Mesothelial cell of epicardium (in vitro differentiated cells): Measurements from ENCODE around the gene THBS3. TPM values are rescaled to one million over a fixed set of nuclear protein-coding genes. Genes with fewer than 3 reads are reported as not detected.
"Not testable (repeated sequence)": the region's sequence is repeated elsewhere in the genome, so short reads cannot be mapped to it uniquely, and the experiment has no call there.

Source experiments
- DNase-seq, 2 experiments: peaks; one replicate each; pipeline ENCODE4 v3.0.0; 2021; ENCODE audit warnings: low spot score in 2 of 2; ENCODE audit not compliant: unreplicated experiment in 2 of 2
- H3K27ac Mint-ChIP-seq: 2 replicates; pipeline ENCODE4 v1.8.0; 2021; ENCODE audit warnings: mixed read lengths
- H3K27me3 Mint-ChIP-seq: 2 replicates; pipeline ENCODE4 v1.8.0; 2021; ENCODE audit warnings: low read depth, mixed read lengths
- H3K36me3 Mint-ChIP-seq: 2 replicates; pipeline ENCODE4 v1.8.0; 2021; ENCODE audit warnings: mixed read lengths
- H3K4me1 Mint-ChIP-seq: 2 replicates; pipeline ENCODE4 v1.8.0; 2021; ENCODE audit warnings: mixed read lengths
- H3K4me3 Mint-ChIP-seq: 2 replicates; pipeline ENCODE4 v1.8.0; 2021; ENCODE audit warnings: mild to moderate bottlenecking, moderate library complexity, mixed read lengths
- H3K9me3 Mint-ChIP-seq: 2 replicates; pipeline ENCODE4 v1.8.0; 2021; ENCODE audit warnings: mixed read lengths
- total RNA-seq: library from RNA; stranded (reverse); gene quantifications from 3 replicates; pipeline ENCODE4 v1.2.1, GENCODE V29; 2021
- TF ChIP-seq, protein P1 (sequence below): fragments of 200-600 bp; sonication (generic); IDR thresholded peaks from one replicate; pipeline ENCODE4 v1.5.0; 2021; ENCODE audit warnings: antibody characterized with exemption; ENCODE audit not compliant: unreplicated experiment

THBS3 gene
- total RNA-seq, 1 donor from 2014 or later = 54.0 TPM

DNA sequence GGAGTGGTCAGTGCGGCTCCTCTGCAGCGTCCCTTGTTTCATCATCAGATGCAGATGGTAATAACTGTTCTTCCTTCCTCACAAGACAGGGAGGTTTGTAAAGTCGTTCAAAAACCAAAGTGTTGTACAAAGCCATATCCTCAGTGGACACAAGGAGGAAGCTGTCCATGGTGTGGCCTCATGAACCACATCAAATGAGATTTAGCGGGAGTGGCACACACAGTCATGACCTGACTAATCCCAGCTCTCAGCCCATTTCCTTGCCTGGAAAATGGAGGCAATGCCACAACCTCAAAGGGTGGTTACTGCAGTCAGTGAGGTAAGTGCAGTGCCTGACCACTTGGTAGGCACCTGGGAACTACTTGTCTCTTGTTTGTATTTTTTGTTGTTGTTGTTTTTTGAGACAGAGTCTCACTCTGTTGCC is 34.2 kb upstream of the THBS3 start:
- peaks cover 3% of the 10 kb centered on the region for H3K27me3 Mint-ChIP-seq
- peak overlapping the region; percentile 89 for H3K27ac Mint-ChIP-seq
- no peak for DNase-seq
- no peak overlapping the region for H3K4me3 Mint-ChIP-seq
- TF ChIP-seq, protein P1, sequence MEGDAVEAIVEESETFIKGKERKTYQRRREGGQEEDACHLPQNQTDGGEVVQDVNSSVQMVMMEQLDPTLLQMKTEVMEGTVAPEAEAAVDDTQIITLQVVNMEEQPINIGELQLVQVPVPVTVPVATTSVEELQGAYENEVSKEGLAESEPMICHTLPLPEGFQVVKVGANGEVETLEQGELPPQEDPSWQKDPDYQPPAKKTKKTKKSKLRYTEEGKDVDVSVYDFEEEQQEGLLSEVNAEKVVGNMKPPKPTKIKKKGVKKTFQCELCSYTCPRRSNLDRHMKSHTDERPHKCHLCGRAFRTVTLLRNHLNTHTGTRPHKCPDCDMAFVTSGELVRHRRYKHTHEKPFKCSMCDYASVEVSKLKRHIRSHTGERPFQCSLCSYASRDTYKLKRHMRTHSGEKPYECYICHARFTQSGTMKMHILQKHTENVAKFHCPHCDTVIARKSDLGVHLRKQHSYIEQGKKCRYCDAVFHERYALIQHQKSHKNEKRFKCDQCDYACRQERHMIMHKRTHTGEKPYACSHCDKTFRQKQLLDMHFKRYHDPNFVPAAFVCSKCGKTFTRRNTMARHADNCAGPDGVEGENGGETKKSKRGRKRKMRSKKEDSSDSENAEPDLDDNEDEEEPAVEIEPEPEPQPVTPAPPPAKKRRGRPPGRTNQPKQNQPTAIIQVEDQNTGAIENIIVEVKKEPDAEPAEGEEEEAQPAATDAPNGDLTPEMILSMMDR = no peak
- H3K9me3 Mint-ChIP-seq = no peaks in the 10 kb centered on the region
- H3K4me1 Mint-ChIP-seq = peaks cover 33% of the 10 kb centered on the region
- peaks cover 3% of the 10 kb centered on the region for H3K36me3 Mint-ChIP-seq

DNA sequence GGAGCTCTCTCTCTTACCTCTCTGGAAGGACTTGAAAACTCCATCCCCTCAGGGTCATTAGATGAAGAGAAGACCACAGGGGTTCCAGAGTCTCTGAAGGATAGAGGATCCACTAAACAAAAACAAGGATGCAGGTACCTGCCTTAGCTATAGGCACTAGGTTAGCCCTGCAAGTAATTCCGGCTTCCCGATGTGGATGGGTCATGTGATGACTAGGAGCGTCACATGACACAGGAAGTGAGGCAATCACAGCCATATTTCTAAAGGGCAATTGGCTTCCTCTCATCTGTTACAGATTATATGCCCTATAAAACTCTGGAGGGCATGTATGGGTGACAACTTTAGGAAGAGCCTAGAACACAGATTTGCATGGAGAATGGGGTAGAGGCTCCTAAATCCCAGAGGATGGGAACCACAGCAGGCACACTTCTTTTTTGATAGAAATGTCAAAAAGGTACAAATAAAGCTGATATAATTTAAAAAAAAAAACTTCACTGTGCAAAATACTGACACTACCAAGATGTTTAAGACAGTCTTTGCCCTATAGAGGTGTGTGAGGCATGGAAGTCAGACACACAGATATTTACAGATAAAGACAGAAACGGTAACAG is 33.5 kb upstream of the THBS3 start:
- DNase-seq = peak; percentile 36 to 59
- peak overlapping the region; percentile 69 for H3K4me3 Mint-ChIP-seq
- H3K4me1 Mint-ChIP-seq = peaks cover 33% of the 10 kb centered on the region
- TF ChIP-seq, protein P1 = no peak
- no peaks in the 10 kb centered on the region for H3K9me3 Mint-ChIP-seq
- peaks cover 3% of the 10 kb centered on the region for H3K27me3 Mint-ChIP-seq
- H3K27ac Mint-ChIP-seq = peak overlapping the region; percentile 89
- peaks cover 4% of the 10 kb centered on the region for H3K36me3 Mint-ChIP-seq

DNA sequence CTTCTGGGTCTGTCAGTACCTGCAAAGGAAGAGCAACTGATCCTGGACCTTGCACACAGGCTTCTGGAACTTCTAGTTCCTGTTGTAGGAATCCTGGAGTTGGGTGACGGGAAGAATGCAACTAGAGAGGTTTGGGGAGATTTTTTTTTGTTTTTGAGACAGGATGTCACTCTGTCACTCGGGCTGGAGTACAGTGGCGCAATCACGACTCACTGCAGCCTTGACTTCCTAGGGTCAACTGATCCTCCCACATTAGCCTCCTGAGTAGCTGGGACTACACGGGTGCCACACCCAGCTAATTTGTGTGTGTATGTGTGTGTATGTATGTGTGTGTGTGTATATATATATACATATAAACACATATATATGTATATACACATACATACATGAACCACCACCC is 28.8 kb upstream of the THBS3 start:
- no peak overlapping the region for H3K4me3 Mint-ChIP-seq
- peaks cover 11% of the 10 kb centered on the region for H3K36me3 Mint-ChIP-seq
- H3K27me3 Mint-ChIP-seq = no peaks in the 10 kb centered on the region
- H3K27ac Mint-ChIP-seq = no peak overlapping the region
- TF ChIP-seq, protein P1 = no peak
- H3K9me3 Mint-ChIP-seq = no peaks in the 10 kb centered on the region
- no peak for DNase-seq
- H3K4me1 Mint-ChIP-seq = peaks cover 18% of the 10 kb centered on the region

DNA sequence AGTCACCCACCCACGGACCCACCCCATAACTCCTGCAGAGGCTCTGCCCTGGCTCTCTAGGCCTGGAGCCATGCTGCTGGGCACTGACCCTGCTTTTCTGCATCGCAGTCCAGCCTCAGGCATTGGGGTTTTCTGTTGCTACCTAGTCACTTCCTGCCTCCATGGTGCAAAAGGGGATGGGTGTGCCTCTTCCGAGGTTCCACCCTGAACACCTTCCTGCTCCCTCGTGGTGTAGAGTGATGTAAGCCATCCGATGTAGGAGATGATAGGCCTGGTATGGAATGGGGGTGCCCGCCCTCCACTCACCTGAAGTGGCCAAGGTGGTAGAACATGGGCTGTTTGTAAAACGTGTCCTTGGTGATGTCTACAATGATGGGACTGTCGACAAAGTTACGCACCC is 27.7 kb upstream of the THBS3 start:
- DNase-seq, H3K27ac Mint-ChIP-seq, H3K27me3 Mint-ChIP-seq, H3K4me1 Mint-ChIP-seq, H3K4me3 Mint-ChIP-seq, H3K9me3 Mint-ChIP-seq: not testable (repeated sequence)
- peaks cover 11% of the 10 kb centered on the region for H3K36me3 Mint-ChIP-seq

DNA sequence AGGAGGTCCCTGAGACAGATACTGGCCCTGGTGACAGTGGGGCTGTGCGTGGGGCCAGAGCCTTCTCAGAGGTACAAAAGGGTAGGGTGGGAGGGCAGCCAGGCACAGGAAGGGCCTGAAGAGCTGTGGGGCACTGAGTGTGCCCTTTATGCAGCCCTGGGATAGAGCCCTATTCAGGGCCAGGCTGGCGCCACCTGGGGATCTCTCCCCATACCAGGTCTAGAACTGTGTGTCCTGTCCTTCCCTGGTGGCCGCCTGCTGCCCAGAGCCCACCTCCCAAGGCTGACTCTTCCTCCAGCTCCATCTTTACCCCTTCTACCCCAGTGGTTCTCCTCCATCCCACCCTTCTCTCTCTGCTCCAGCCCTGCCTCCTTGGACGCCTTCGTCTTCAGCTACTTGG is 25.8 kb upstream of the THBS3 start:
- DNase-seq, H3K27me3 Mint-ChIP-seq, H3K4me1 Mint-ChIP-seq, H3K9me3 Mint-ChIP-seq, H3K27ac Mint-ChIP-seq, H3K4me3 Mint-ChIP-seq: not testable (repeated sequence)
- H3K36me3 Mint-ChIP-seq = peaks cover 11% of the 10 kb centered on the region

DNA sequence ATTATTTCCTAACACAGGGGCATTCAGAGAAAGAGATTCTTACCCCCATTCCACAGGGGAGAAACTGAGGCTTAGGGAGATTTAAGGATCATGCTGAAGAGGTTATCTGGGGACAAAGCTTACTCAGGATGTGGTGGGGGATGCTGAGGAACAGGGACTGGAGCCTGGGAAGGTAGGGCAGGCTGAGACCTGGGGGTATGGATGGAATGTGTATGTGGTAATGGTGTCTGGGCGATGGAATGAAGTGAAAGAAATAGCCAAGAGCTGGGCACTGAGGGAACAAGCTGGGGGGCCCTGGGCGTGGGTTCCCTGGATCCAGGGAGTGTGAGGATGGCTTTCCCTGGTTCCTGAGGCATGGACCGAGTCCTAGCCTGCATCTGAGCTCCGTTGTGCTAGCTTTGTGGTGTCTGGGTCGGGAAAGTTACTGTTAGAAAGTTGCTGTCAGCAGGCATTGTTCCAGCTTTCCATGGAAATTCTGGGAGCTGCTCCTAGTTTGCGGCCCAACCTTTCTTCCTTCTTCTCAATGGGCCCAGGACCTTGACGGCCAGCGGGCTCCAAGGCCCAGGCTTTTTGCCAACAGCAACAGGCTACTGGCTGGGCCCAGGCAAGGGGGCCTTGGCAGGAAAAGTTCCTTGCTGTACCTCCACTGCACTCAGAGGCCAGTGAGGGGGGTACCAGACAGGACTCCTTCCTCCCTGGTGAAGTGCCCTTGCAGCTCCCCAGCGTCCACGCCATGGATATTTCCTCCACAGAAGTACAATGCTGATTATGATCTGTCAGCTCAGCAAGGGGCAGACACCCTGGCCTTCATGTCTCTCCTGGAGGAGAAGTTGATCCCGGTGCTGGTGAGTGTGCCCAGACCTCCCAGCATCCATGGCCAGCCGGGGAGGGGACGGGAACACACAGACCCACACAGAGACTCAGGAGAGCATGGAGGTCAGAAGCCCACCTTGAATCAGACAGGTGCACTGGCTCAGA is 24.6 kb upstream of the THBS3 start:
- H3K27me3 Mint-ChIP-seq, H3K27ac Mint-ChIP-seq, H3K9me3 Mint-ChIP-seq, H3K4me3 Mint-ChIP-seq, DNase-seq: not testable (repeated sequence)
- Mint-ChIP-seq H3K4me1 (peaks cover 12% of the 10 kb centered on the region), H3K36me3 (peaks cover 11% of the 10 kb centered on the region)

DNA sequence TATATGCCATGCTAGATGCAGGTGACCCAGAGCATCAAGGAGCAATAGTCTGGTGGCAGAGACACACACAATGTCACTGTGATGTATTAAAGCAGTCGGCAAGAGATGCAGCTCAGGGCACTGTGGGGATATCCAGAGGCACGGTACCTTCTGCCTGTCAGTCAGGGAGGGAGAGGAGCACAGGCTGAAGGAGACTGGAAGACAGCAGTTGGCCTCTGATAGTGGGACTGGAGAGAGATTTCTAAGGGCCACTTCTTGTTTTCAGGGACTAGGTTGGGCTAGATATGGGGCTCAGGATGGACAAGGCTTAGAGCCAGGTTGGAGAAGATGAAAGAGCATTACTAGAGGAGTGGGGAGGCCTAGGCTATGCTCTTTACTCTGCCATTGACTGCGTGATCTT is 23.6 kb upstream of the THBS3 start:
- H3K27ac Mint-ChIP-seq, H3K27me3 Mint-ChIP-seq, H3K9me3 Mint-ChIP-seq, H3K4me3 Mint-ChIP-seq, DNase-seq, H3K36me3 Mint-ChIP-seq: not testable (repeated sequence)
- peaks cover 19% of the 10 kb centered on the region for H3K4me1 Mint-ChIP-seq
